GM19467 (cell line): ENCODE results near the gene NGB.

Source experiments
- ATAC-seq: cut with Tn5 transposase; IDR thresholded peaks from one replicate; pipeline ENCODE4 v1.9.1; 2021; ENCODE audit warnings: mild to moderate bottlenecking, moderate library complexity; ENCODE audit not compliant: unreplicated experiment

The NGB gene

DNA sequence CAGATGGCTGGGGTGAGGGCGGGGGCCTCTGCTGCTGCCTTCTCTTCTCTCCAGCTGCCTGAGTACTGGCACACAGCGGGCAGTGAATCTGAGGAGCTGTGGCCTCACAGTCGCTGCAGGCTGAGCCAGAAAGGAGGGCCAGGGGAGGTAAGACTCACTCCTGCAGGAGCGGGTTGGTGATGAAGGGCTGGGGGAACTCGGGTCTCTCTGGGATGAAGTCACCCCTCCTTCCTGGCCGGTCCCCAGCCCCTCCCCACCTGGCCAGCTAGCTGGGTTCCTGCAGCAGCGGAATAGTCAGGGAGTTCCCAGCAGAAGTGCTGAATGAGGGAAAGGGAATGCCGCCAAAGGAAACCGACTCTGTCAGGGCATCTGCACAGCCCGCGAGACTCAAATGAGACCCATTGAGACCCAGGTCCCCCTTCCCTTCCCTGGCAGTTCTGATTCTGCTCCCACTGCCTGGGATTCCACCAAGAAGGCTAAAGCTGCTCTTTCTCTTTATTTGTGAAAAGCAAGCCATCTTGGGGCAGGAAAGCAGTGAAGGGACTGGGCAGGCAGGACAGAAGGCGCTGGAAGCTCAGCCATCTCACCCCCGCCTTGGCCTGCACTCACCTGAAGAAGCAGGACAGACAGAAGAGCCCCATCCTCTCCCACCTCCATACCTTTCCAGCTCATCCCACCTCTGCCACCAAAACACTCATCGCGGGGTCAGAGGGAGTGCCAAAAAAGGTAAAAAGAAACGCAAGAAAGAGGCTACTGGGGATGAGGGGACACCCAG lies 5.3 kb downstream of the NGB start:
- no peak for ATAC-seq

- no peak for ATAC-seq
Observed at GRCh38 chr14:77265187-77265515, 5.9 kb downstream of the NGB start.

- ATAC-seq = no peak
Observed at GRCh38 chr14:77264466-77265186, 6.4 kb downstream of the NGB start.

DNA sequence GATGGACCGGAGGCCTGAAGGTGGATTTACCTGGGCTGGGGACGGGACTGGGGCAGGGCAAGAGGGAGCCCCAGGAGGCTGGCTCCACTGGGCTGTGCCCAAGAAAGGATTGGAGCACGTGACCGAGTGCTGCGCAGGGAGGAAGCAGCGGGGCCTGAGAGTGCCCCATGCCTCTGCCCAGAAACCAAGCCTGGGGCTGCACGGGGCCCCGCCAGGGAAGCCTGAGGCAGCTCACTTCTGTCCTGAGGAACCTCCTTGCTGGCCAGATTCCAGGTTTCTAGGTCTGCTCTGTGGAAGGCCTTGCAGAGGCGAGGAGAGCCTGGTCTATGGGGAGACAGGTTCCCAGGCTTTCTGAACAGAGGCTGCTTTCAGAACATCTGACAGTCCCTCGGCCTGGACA lies 10.4 kb downstream of the NGB start:
- no peak for ATAC-seq

DNA sequence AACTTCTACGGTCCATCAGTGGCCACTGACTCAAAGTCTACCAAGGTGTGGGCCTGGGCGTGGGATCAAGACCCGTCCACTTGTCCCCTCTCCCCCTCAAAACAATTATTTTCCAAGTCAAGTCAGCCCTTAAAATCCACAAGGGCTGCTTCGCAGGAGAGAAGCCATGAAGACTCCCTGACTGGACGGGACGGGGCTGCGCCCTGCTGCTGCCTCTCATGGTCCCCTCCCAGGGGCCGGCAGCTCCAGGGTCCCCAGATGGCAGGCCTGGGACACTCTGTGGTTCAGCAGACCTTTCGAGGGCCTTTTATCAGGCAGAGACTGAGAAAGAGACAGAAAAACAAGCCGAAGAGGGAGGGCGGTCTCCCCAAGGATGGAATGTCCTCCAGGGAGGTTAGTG lies 10.8 kb downstream of the NGB start:
- no peak for ATAC-seq

DNA sequence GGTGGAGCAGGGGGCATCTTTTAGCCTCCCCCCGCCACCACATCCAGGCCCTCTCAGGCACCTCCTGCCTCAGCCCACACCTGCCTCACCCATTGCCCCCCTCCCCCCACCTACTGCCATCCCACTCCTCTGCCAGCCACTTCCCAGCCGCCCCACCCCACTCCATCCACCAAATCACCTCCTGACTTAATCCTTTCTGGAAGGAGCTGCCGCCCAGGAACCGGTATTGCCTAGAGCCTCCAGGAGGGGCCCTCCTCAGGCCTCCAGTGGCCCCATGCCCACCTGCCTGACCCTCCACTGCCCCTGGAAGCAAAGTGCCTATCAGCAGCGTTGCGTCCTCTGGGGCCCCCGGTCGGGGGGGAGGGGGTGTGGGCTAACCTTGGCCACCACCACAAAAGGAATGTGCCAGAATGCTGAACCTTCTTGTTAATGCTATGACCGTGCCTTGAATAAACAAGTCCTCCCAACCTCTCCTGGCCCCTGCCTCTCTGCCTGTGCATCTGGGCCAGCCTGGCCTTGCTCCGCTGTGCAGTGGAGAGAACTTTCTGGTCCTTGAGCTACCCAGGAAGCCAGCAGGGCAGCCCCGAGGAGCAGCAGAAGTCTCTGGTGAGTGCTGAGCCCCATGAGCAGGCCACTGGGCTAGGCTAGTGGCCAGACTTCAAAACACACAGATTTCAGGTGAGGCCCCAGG lies 11.8 kb downstream of the NGB start:
- ATAC-seq = no peak

GRCh38 chr14:77258566-77258965 lies 12.4 kb downstream of the NGB start:
- ATAC-seq = no peak

DNA sequence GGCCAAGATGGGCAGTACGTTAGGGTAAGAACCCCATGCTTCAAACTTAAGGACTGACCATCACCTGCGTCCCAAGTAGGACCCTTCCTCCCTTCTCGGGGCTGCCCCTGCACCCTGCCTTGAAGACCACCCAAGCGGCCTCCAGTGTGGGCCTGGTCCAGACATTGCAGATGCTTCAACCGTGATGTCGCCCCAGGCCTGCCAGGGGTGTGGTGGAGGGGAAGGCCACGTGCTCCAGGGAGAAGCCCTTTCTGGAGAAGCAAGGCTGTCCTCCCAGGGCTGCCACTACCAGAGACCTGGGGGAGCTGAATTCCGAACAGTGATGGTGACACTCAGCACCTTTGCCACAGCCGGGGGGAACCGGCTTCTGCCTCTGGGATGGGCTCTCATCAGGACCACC lies 13.3 kb downstream of the NGB start:
- no peak for ATAC-seq

DNA sequence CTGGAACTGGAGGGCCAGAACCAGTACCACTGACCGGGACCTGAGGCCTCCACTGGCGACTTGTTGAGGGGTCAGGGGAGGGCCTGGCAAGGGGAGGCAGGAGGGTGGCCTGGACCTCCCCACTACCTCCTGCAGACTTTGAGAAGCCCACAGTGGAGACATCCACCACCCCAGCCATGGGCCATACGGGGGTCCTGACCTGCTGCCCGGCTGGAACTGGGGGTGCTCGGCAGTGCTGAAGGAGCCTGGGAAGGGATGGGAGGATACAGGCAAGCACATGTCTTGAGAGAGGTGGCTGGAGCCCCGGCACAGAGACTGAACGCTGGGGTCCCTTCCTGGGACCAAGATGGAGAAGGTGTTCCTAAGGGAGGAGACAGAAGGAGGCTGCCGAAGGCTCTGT lies 14.3 kb downstream of the NGB start:
- no peak for ATAC-seq

DNA sequence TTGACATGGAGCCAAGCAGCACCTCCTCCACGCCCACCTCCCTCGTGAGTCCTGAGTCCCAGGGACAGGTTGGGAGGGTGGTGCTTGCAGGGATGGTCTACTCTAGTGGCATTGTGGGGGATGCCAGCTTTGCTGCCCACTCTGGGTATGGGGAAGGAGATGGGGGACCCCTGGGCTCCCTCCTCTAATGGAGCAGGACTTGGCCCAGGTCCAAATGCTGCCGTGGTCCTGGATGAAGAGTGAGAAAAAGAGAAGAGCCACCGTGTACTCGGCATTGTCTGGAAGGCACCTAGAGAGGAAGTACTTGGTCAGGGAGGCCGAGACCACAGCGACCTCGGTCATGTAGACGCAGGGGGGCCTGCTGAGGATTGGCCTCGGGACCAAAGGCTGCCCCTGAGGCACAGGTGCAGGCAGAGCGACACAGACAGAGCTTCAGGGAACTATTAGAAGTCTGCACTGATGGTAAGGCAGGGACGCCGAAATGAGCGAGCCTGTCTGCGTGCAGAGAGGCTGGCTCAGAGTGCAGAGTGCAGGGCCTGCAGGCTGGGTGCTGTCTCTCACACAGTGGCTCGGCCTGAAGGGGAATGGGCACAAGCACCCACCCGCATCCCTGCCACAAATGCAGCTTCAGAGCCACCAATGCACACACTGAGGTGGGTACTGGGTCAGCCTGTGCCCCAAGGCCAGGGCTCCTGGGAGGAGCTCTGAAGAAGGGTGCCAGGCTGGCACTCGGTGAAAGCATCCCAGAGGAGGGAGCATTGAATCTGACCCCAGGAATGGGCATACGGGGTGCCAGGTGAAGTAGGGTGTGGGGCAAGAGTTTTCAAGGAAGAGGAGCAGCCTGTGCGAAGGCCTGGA lies 17.4 kb downstream of the NGB start:
- ATAC-seq = no peak

- no peak for ATAC-seq
Observed at GRCh38 chr14:77251870-77252269, 19.1 kb downstream of the NGB start.

DNA sequence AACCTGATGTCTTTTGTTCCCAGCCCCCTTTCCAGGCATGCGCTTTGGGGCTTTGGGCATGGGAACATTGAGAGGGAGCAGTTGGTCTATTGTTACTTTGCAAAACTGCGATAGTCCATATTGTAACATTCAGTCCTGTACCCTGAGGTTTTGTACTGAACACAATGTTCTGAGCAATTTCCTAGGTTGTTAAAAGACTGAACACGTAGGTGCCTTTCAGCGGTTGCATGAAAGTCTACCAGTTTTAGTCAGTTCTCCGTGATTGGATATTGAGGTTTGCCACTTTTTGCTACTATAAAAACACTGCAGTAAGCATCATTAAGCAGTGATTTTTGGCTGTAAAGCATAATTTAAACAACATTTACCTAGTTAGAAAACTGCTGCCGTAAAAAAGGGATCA lies 20.1 kb downstream of the NGB start:
- no peak for ATAC-seq

DNA sequence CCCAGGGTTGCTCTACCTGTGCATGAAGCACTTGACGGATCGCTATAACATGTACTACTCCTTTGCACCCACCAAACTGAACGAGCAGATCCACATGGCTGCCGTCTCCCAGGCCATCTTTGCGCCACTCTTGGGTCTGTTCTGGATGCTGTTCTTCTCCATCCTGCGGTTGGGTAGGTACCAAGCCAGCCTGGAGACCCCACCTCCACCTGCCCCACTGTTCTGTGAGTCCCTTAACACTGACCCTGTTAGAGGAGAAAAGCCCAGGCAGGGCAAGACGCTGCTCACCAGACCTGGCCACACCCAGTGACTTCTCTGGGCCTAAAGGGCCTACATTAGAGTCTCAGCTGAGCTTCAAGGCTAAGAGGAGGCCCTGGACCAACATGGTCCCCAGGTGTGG lies 21.7 kb downstream of the NGB start:
- no peak for ATAC-seq

DNA sequence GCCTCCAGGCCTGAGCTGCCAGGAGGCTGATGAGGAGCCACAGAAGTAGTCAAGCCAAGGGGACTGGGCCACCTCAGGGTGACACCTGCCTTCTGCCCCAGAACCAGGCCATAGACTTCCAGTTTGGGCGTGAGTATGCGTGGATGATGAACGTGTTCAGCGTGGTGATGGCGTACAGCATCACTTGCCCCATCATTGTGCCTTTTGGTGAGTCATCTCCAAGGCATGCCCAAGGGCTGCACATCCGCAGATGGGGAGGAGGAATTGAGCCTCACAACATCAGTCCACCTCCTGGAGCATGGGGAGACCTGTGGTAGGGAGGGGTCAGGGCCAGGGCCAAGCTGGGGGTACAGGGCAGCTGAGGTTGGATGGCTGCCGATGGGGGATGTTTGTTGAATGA lies 22.3 kb downstream of the NGB start:
- ATAC-seq = no peak

DNA sequence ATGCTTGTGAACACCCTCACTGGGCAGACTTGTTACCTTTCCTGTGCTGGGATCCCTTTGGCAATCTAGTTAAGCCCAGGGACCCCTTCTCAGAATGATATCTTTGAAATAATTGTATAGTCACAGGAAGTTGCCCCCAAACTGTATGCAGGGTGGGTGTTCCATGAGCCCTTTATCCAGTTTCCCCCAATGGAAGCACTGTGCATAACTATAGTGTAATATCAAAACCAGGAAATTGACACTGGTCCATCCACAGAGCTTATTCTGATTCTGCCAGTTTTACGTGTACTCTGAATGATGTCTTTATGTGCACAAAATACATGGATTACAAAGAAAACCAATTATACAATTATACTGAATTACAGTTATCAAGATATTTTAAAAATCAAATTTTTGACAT lies 24.2 kb downstream of the NGB start:
- ATAC-seq = no peak

- ATAC-seq = no peak
Observed at GRCh38 chr14:77245820-77246219, 25.2 kb downstream of the NGB start.

DNA sequence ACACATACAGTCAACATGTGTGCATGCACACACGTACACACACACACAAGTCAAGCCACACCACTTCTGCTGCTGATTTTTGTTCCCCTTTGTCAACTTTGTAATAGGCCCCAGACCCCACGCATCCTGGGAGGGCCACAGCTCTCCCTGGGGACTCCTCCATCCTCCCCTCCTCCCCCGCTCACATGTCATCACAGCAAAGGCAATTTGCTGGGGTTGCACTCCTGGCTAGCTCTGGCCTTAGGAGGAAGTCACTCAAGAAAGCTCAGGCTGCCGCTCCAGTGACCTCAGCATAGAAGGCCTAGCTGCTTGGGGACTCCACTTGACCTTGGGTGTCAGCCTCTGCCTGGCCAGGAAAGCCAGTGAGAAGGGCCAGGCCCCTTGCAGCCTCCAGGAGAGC lies 27.2 kb downstream of the NGB start:
- ATAC-seq = no peak

DNA sequence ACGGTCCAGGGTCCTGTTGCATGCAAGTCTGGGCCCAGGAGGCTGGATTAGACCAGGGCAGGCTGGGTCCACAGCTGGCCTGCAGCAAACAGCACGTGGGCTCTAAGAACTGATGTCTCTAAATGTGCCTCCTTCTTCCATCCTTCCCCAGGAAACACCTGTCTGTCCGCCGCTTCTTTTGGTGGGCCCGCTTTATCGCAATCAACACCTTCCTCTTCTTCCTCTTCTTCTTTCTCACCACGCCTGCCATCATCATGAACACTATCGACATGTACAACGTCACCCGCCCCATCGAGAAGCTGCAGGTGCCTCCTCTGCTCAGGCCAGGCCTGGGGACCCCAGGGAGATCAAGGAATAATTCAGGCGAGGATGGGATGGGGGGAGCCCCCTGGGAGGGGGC lies 28.3 kb downstream of the NGB start:
- no peak for ATAC-seq

DNA sequence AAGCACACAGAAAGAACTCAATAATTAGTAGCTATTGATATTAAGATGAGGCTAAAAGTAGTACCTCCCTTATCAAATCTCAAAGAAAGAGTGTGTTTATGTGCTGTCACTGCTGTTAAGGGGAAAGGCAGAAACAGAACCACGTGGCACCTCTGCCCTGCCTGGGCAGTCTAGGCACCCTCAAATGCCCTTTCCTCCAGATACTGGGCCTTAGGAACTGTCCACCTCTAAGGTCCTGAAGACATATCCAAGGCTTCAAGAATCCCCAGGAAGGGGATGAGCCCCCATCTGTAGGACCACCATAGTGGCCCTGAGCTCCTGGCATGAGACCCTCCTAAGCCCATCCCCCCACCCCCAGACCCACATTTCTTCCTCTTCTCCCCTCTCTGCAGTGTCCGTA lies 29.1 kb downstream of the NGB start:
- no peak for ATAC-seq

GRCh38 chr14:77240336-77240915 lies 30.6 kb downstream of the NGB start:
- no peak for ATAC-seq

- no peak for ATAC-seq
Observed at GRCh38 chr14:77239412-77239811, 31.6 kb downstream of the NGB start.
